Mesenteric fat pad (tissue), 1 donor: ENCODE measurements around the gene PPM1D. TPM values are rescaled to one million over a fixed set of nuclear protein-coding genes. Genes with fewer than 3 reads are reported as not detected.
A peak's percentile ranks its signal among the peaks of the same experiment; 100 is the strongest.
"Not testable (repeated sequence)": the region's sequence is repeated elsewhere in the genome, so short reads cannot be mapped to it uniquely, and the experiment has no call there.

Experiments
- DNase-seq: peaks from one replicate; pipeline ENCODE4 v3.0.0-alpha.2; 2020; ENCODE audit warnings: low spot score
- total RNA-seq: library from RNA; stranded (reverse); fragmentation: NEBNext Ultra II Directional; extraction: Animal tissue kit (Norgen Biotek cat#: 25700); gene quantifications from one replicate; pipeline ENCODE4 v1.2.1, GENCODE V29; 2021
- donor health status: DM: yes; HTN: yes; CAD: no.

Gene PPM1D
- total RNA-seq, 1 donor from 2014 or later = 16.7 TPM

GRCh38 chr17:60664022-60664421, 64.0 kb downstream of the PPM1D start:
- no peak for DNase-seq

- DNase-seq = no peak
Measured at GRCh38 chr17:60665602-60666001, 65.6 kb downstream of the PPM1D start.

- DNase-seq = not testable (repeated sequence)
Measured at GRCh38 chr17:60668741-60669140, 68.7 kb downstream of the PPM1D start.

GRCh38 chr17:60671482-60671881, 71.5 kb downstream of the PPM1D start:
- no peak for DNase-seq

- DNase-seq = not testable (repeated sequence)
Measured at GRCh38 chr17:60674637-60675036, 74.6 kb downstream of the PPM1D start.

- DNase-seq = no peak
Measured at GRCh38 chr17:60675997-60676396, 76.0 kb downstream of the PPM1D start.

GRCh38 chr17:60676758-60677307, 76.8 kb downstream of the PPM1D start:
- DNase-seq = no peak

GRCh38 chr17:60677308-60678117, 77.5 kb downstream of the PPM1D start, which contains the start of gene BCAS3:
Gene BCAS3 (plus strand): TSS chr17:60677851.
- DNase-seq = peak; percentile 97

- no peak for DNase-seq
Measured at GRCh38 chr17:60678118-60678444, 78.1 kb downstream of the PPM1D start.

- DNase-seq = no peak
Measured at GRCh38 chr17:60679287-60679686, 79.3 kb downstream of the PPM1D start.

- DNase-seq = no peak
Measured at GRCh38 chr17:60680754-60681153, 80.8 kb downstream of the PPM1D start.

- no peak for DNase-seq
Measured at GRCh38 chr17:60685437-60685836, 85.4 kb downstream of the PPM1D start.

- DNase-seq = no peak
Measured at GRCh38 chr17:60695960-60696359, 96.0 kb downstream of the PPM1D start.

GRCh38 chr17:60699090-60699489, 99.1 kb downstream of the PPM1D start:
- DNase-seq = no peak

- DNase-seq = no peak
Measured at GRCh38 chr17:60704170-60704569, 104.2 kb downstream of the PPM1D start.

- DNase-seq = no peak
Measured at GRCh38 chr17:60712675-60713074, 112.7 kb downstream of the PPM1D start.

GRCh38 chr17:60713608-60714007, 113.6 kb downstream of the PPM1D start:
- no peak for DNase-seq

Other genes starting within 250 kb of the PPM1D start
- gene USP32, start 208.1 kb upstream of the PPM1D start, total RNA-seq = 69.6 TPM
- not detected for gene CHCT1, start 177.7 kb upstream of the PPM1D start, total RNA-seq
- gene APPBP2, start 74.0 kb upstream of the PPM1D start, total RNA-seq = 45.8 TPM
- 20.8 TPM for gene BCAS3, start 77.7 kb downstream of the PPM1D start, total RNA-seq